NCI-H2171 (cell line): ENCODE data around the gene CCDC50.

Source experiments
- DNase-seq: peaks from one replicate; lab custom pipeline; 2025; lab: John Stamatoyannopoulos, UW

Gene CCDC50

GRCh38 chr3:191347228-191347627 is 18.0 kb downstream of the CCDC50 start:
- DNase-seq: no peak

GRCh38 chr3:191348098-191348497 is 18.9 kb downstream of the CCDC50 start:
- no peak for DNase-seq

- no peak for DNase-seq
These were observed 21.3 kb downstream of the CCDC50 start for GRCh38 chr3:191350396-191351090.

- no peak for DNase-seq
These were observed 22.8 kb downstream of the CCDC50 start for GRCh38 chr3:191352014-191352413.

GRCh38 chr3:191353022-191353777 is 24.0 kb downstream of the CCDC50 start:
- DNase-seq: no peak

- no peak for DNase-seq
These were observed 26.2 kb downstream of the CCDC50 start for GRCh38 chr3:191355406-191355805.

- no peak for DNase-seq
These were observed 27.6 kb downstream of the CCDC50 start for GRCh38 chr3:191356631-191357439.

GRCh38 chr3:191357909-191358308 is 28.7 kb downstream of the CCDC50 start:
- no peak for DNase-seq

GRCh38 chr3:191358929-191359328 is 29.7 kb downstream of the CCDC50 start:
- no peak for DNase-seq

GRCh38 chr3:191360620-191361019 is 31.4 kb downstream of the CCDC50 start:
- DNase-seq: no peak

- DNase-seq: no peak
These were observed 32.3 kb downstream of the CCDC50 start for GRCh38 chr3:191361456-191361855.

GRCh38 chr3:191362037-191362436 is 32.8 kb downstream of the CCDC50 start:
- DNase-seq: no peak

- no peak for DNase-seq
These were observed 33.4 kb downstream of the CCDC50 start for GRCh38 chr3:191362524-191363090.

- DNase-seq: no peak
These were observed 34.0 kb downstream of the CCDC50 start for GRCh38 chr3:191363221-191363620.

GRCh38 chr3:191366675-191367074 is 37.5 kb downstream of the CCDC50 start:
- no peak for DNase-seq

- no peak for DNase-seq
These were observed 39.8 kb downstream of the CCDC50 start for GRCh38 chr3:191368755-191369615.

GRCh38 chr3:191369616-191370010 is 40.4 kb downstream of the CCDC50 start:
- no peak for DNase-seq

GRCh38 chr3:191372122-191372521 is 42.9 kb downstream of the CCDC50 start:
- no peak for DNase-seq

GRCh38 chr3:191373327-191373726 is 44.1 kb downstream of the CCDC50 start:
- DNase-seq: no peak

- DNase-seq: no peak
These were observed 47.4 kb downstream of the CCDC50 start for GRCh38 chr3:191376516-191377141.
